ENCODE data around the gene EVPLL.
"Not testable (repeated sequence)": the region's sequence is repeated elsewhere in the genome, so short reads cannot be mapped to it uniquely, and the experiment has no call there.

The EVPLL gene

DNA sequence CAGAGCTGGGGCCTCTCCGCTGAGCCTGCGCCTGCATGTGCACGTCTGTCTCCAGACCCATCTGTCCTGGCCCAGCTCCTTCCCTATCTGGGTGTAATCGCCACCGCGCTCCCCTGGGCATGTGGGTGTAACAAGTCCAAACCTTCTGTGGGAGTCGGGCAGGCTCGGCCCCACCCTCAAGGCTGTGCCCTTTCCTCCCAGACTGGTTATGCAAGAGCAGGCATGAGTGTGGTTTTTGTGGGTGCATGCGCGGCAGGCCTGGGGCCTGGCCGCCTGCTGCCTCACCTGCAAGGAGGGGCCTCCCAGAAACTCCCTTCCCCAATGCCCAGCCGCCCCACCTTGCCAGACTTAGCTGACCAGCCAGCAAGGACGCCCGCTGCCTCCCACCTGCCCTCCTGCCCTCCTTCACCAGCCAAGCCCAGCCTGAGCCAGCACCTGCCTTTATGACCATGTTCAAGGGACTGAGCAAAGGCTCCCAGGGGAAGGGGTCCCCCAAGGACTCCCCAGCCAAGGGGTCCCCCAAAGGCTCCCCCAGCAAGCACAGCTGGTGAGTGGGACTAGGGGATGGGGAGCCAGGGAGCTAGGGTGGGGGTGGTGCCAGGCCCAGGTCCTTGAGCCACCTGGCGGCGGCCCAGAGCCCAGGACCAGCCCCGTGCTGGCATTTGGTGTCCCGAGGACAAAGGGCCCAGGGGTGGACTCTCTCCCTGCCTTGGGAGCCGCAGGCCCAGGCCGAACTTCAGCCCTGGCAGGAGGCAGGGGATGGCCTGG is at the start of gene EVPLL:
Gene EVPLL, plus strand, starts transcription at position 342 of the 768 bp plus-strand sequence. CDS start 3,160 bp downstream, outside the sequence.
- DNase-seq (ENCODE audit: low read depth), result no peak

DNA sequence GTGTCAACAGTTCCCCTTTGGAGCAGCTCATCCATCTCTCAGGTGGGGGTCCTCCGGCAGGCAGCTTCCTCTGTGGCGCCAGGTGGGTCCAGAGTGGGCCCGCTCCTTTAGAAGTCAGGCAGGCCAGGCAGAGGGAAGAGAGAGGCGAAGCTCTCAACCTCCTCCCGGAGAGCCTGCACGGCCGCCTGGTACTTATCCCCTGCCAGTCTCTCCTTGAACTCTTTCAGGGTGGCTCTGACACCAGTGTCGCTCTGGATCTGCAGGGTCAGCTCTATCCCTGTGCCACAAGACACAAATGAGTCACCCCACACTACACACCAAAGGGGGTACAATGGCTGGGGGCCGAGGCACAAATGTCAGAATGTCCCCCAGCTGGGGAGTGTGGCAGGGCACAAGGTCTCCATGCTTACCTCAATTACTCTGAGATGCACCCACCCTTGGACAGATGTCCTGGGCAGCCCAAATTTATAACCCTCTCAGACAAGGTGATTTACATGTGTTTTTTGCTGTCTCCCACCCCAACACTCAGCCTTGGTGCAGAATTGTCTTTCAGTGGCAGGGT is 48.9 kb upstream of the EVPLL start:
- no peak for DNase-seq (ENCODE audit: low read depth)

GRCh38 chr17:18331879-18332278 is 45.7 kb upstream of the EVPLL start:
- DNase-seq (ENCODE audit: low read depth), result no peak

DNA sequence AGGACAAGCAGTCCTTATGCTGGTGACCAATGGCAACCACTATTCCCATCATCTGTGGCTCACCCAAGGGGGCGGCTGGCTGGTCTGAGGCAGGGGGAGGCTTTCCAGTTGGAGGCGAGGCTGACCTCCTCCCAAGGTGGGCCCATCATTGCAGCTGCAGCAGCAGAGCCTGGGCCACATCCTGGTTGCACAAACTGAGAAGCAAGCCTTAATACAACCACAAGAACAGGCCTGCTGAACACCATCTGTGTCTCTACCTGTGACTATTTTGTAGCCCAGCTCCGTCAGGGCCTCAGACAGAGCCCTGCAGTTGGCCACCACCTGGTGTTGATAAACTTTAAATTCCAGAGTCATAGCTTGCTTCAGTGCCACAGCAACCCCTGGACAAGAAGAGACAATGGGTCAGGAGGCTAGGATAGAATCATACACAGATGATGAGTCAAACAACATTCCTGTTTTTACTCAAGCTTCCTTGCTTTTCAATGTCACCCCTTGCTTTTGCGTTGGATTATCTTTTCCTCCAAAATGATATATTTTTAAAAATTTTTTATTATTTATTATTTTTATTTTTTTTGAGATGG is 44.6 kb upstream of the EVPLL start:
- DNase-seq (ENCODE audit: low read depth), result no peak

- DNase-seq (ENCODE audit: low read depth), result not testable (repeated sequence)
These were observed 39.4 kb upstream of the EVPLL start for GRCh38 chr17:18338158-18338557.

DNA sequence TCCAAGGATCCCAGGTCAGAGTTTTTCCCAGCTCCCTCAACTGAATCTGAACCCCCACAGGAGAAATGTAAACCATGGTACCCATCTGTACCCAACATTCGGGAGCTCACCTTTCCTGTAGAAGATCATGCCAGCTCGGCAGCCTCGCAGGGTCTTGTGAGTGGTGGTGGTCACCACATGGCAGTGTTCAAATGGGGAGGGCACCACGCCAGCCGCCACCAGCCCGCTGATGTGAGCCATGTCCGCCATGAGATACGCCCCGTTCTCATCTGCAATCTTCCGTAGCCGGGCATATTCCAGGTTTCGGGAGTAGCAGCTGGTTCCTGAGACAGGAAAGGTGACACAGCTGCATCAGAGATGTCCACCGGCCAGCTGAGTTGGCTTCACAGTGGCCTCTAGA is 37.6 kb upstream of the EVPLL start:
- DNase-seq (ENCODE audit: low read depth), result no peak

DNA sequence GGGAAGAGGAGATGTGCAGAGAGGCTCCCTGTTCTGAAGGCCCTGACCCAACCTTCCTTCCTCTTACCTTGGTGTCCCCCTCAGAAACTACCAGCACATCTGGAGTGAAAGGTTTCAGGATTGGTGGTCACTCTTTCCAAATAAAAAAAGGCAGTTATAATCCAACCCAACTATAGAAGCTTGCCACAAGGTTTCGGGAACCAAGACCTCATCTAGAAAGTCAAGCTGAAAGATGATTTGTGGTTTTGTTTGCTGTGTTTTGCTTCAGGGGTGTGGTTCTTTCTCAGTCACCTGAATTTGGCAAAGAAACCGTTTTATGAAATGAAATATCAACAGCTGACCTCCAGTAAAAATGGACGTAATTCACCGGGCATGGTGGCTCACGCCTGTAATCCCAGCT is 33.6 kb upstream of the EVPLL start:
- no peak for DNase-seq (ENCODE audit: low read depth)

- no peak for DNase-seq (ENCODE audit: low read depth)
These were observed 24.0 kb upstream of the EVPLL start for GRCh38 chr17:18353541-18353940.

- no peak for DNase-seq (ENCODE audit: low read depth)
These were observed 21.0 kb upstream of the EVPLL start for GRCh38 chr17:18356624-18357023.

DNA sequence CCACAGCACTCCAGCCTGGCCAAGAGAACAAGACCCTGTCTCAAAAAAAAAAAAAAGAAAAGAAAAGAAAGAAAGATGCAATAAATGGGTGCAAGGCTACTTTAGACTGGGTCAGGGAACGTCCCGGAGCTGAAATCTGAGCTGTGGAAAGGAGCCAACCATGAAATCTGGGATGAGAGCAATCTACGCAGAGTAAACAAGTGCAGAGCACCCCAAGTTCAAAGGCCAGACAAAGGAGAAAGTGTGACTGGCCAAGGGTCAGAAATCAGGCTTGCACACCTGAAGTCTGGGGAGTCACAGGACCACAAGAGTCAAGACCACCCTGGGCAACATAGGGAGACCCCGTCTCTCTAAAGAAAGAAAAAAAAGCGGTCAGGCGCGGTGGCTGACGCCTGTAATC is 17.1 kb upstream of the EVPLL start:
- no peak for DNase-seq (ENCODE audit: low read depth)

GRCh38 chr17:18361837-18362697 is 15.5 kb upstream of the EVPLL start:
- no peak for DNase-seq (ENCODE audit: low read depth)

GRCh38 chr17:18362698-18363100 is 14.9 kb upstream of the EVPLL start:
- peak; percentile 31 for DNase-seq (ENCODE audit: low read depth)

GRCh38 chr17:18363101-18364049 is 14.2 kb upstream of the EVPLL start, which contains the start of gene SHMT1:
Gene SHMT1 (minus strand): TSS chr17:18363550. CDS start chr17:18355981, 7,569 bp downstream.
- DNase-seq (ENCODE audit: low read depth), result peak; percentile 90

- DNase-seq (ENCODE audit: low read depth), result no peak
These were observed 13.4 kb upstream of the EVPLL start for GRCh38 chr17:18364166-18364565.

DNA sequence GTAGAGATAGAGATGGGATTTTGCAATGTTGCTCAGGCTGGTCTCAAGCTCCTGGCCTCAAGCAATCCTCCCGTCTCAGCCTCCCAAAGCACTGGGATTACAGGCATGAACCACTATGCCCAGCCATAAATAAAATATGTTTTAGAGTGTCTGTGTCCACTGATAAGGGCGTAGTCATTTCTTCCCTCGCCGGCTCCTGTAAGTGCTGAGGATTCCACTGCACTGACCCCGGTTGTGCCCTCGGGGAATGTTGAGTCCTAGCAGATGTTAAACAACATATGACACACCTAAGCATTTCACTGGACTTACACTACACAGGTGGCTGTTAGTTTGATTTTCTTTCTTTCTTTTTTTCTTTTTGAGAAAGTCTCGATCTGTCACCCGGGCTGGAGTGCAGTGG is 8.6 kb upstream of the EVPLL start:
- no peak for DNase-seq (ENCODE audit: low read depth)

DNA sequence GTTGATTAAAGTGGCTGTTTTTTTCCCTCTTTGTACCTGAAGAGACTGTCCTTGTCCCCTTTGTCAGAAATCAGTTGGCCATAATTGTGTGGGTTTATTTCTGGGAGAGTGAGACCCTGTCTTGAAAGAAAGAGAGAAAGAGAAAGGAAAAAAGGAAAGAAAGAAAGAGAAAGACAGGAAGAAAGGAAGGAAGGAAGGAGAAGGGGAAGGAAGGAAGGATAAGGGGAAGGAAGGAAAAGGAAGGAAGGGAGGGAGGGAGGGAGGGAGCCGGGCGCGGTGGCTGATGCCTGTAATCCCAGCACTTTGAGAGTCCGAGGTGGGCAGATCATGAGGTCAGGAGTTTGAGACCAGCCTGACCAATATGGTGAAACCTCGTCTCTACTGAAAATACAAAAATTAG is 6.8 kb upstream of the EVPLL start:
- DNase-seq (ENCODE audit: low read depth), result no peak

DNA sequence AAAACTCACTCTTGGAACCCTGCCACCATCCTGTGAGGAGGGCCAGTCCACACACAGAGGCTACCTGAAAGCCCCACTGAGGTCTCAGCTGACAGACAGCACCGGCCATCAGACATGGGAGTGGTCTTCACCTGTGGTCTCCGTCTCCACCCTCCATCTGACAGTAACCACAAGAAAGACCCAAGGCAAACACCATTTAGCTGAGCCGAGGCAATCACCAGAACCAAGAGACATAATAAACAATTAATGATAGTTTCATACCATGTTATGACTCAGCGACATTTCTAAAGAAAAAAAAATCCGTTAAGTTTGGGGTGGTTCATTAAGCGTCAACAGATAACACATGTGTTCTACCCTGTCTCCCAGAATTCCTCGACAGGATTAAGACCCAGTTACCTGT is 6.1 kb upstream of the EVPLL start:
- no peak for DNase-seq (ENCODE audit: low read depth)

GRCh38 chr17:18373181-18373580 is 4.4 kb upstream of the EVPLL start:
- not testable (repeated sequence) for DNase-seq (ENCODE audit: low read depth)

- no peak for DNase-seq (ENCODE audit: low read depth)
These were observed 3.4 kb upstream of the EVPLL start for GRCh38 chr17:18374216-18374615.

DNA sequence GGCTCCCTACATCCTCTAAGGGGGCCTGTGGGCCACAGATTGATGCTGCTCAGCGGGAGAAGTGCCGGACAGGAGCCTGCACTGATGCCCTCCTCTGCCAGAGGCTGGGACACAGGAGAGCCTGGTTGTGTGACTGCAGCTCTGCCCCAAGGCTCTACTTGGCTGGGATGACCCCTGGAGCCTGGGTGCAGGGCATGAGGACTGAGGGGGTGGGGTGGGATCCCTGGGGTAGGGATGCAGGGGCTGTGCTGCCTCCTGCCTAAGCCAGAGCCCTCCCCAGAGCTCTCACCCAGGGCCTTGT is 577 bp downstream of the EVPLL start:
- DNase-seq (ENCODE audit: low read depth), result no peak

GRCh38 chr17:18378614-18379013 is 1.0 kb downstream of the EVPLL start:
- not testable (repeated sequence) for DNase-seq (ENCODE audit: low read depth)

All from HS-27A (cell line).